K562 treated with DMSO at 1 percent for 48 hours (cell line): Measurements from ENCODE around the gene KRTAP10-3. TPM values are rescaled to one million over a fixed set of nuclear protein-coding genes. Genes with fewer than 3 reads are reported as not detected.

Source experiments
- total RNA-seq: library from RNA; unstranded; fragments of 300-600 nt; gene quantifications from 2 replicates; pipeline ENCODE4 v1.2.3, GENCODE V29; 2022; ENCODE audit warnings: low replicate concordance; ENCODE audit errors: extremely low read depth

KRTAP10-3 gene
- not detected in 2 replicates for total RNA-seq

GRCh38 chr21:44558695-44559094, at the start of gene KRTAP10-3:
Gene KRTAP10-3 (minus strand): TSS chr21:44558795. CDS start chr21:44558715, 80 bp downstream.

GRCh38 chr21:44600118-44600978, 41.8 kb upstream of the KRTAP10-3 start, which contains the start of gene KRTAP10-7:
Gene KRTAP10-7 (plus strand): TSS chr21:44600597. CDS start chr21:44600622, 25 bp downstream.

GRCh38 chr21:44592446-44593311, 34.1 kb upstream of the KRTAP10-3 start, which contains the start of gene KRTAP10-6:
Gene KRTAP10-6 (minus strand): TSS chr21:44592505. CDS start chr21:44592484, 21 bp downstream.

GRCh38 chr21:44580231-44580821, 21.7 kb upstream of the KRTAP10-3 start, which contains the start of gene KRTAP10-5:
Gene KRTAP10-5 (minus strand): TSS chr21:44580604. CDS start chr21:44580578, 26 bp downstream.

GRCh38 chr21:44573630-44574456, 15.2 kb upstream of the KRTAP10-3 start, which contains the start of gene KRTAP10-4:
Gene KRTAP10-4 (plus strand): TSS chr21:44573729. CDS start chr21:44573759, 30 bp downstream.

GRCh38 chr21:44551340-44551961, 7.1 kb downstream of the KRTAP10-3 start, which contains the start of gene KRTAP10-2:
Gene KRTAP10-2 (minus strand): TSS chr21:44551505. CDS start chr21:44551458, 47 bp downstream.

GRCh38 chr21:44539991-44540666, 18.5 kb downstream of the KRTAP10-3 start, which contains the start of gene KRTAP10-1:
Gene KRTAP10-1 (minus strand): TSS chr21:44540195. CDS start chr21:44540150, 45 bp downstream.

Other genes starting within 250 kb of the KRTAP10-3 start
- gene CFAP410, start 219.4 kb downstream of the KRTAP10-3 start, total RNA-seq, result not detected in 2 replicates
- gene TRPM2, start 205.2 kb downstream of the KRTAP10-3 start, total RNA-seq, result not detected in 2 replicates
- not detected in 2 replicates for gene LRRC3, start 103.3 kb downstream of the KRTAP10-3 start, total RNA-seq
- gene KRTAP10-1, start 18.6 kb downstream of the KRTAP10-3 start, total RNA-seq, result not detected in 2 replicates
- gene KRTAP10-2, start 7.3 kb downstream of the KRTAP10-3 start, total RNA-seq, result not detected in 2 replicates
- not detected in 2 replicates for gene KRTAP10-4, start 14.9 kb upstream of the KRTAP10-3 start, total RNA-seq
- not detected in 2 replicates for gene KRTAP10-5, start 21.8 kb upstream of the KRTAP10-3 start, total RNA-seq
- gene KRTAP10-6, start 33.7 kb upstream of the KRTAP10-3 start, total RNA-seq, result not detected in 2 replicates
- not detected in 2 replicates for gene KRTAP10-7, start 41.8 kb upstream of the KRTAP10-3 start, total RNA-seq
- gene KRTAP10-8, start 53.3 kb upstream of the KRTAP10-3 start, total RNA-seq, result not detected in 2 replicates
- gene KRTAP10-9, start 68.3 kb upstream of the KRTAP10-3 start, total RNA-seq, result not detected in 2 replicates
- gene KRTAP10-10, start 78.6 kb upstream of the KRTAP10-3 start, total RNA-seq, result not detected in 2 replicates
- gene KRTAP10-11, start 87.6 kb upstream of the KRTAP10-3 start, total RNA-seq, result not detected in 2 replicates
- gene KRTAP12-4, start 95.9 kb upstream of the KRTAP10-3 start, total RNA-seq, result not detected in 2 replicates
- not detected in 2 replicates for gene KRTAP12-3, start 99.1 kb upstream of the KRTAP10-3 start, total RNA-seq
- not detected in 2 replicates for gene KRTAP12-2, start 108.1 kb upstream of the KRTAP10-3 start, total RNA-seq
- gene KRTAP12-1, start 123.4 kb upstream of the KRTAP10-3 start, total RNA-seq, result not detected in 2 replicates
- gene KRTAP10-12, start 138.4 kb upstream of the KRTAP10-3 start, total RNA-seq, result not detected in 2 replicates
- not detected in 2 replicates for gene TSPEAR, start 152.8 kb upstream of the KRTAP10-3 start, total RNA-seq
- gene UBE2G2, start 243.0 kb upstream of the KRTAP10-3 start, total RNA-seq, result 245 TPM in 1 of 2 replicates, not detected in the other